ENCODE data around the gene OR51B2.

- no peak for TF ChIP-seq CTCF (conservative IDR thresholded peaks at IDR 0.05; ENCODE audit: low read depth, low read length)
- no peak for TF ChIP-seq EZH2 (IDR thresholded peaks at IDR 0.05; ENCODE audit: low read length, unreplicated experiment)
- TF ChIP-seq EZH2phosphoT487 (IDR thresholded peaks at IDR 0.05; ENCODE audit: borderline replicate concordance, low read length): no peak
These were observed 11.1 kb upstream of the OR51B2 start for GRCh38 chr11:5335170-5335569.
